NCI-H748 (cell line): Measurements from ENCODE around the gene MAST4.
"Not testable (repeated sequence)": the region's sequence is repeated elsewhere in the genome, so short reads cannot be mapped to it uniquely, and the experiment has no call there.

Experiments used
- DNase-seq: peaks from one replicate; lab custom pipeline; 2025; ENCODE audit not compliant: unreplicated experiment; lab: John Stamatoyannopoulos, UW

MAST4 gene

DNA sequence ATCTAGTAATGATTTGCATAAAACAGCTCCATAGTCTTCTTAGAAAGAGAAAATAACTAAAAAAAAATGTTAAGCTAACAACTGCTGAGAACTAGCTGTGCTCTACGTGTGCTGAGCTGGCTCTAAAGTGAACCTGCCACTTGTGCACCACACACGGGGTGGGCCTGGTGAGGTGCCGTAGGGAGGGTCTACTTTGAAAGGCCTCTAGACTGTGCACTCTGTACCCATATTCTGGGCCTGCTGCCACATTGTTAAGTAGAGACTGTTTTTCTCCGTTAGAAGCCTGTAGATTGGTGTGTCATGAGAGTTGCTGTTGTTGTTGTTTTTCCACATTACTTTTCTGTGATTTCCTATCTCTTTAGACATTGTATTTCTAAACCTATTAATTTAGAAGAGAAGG is 506.5 kb downstream of the MAST4 start:
- DNase-seq = no peak

DNA sequence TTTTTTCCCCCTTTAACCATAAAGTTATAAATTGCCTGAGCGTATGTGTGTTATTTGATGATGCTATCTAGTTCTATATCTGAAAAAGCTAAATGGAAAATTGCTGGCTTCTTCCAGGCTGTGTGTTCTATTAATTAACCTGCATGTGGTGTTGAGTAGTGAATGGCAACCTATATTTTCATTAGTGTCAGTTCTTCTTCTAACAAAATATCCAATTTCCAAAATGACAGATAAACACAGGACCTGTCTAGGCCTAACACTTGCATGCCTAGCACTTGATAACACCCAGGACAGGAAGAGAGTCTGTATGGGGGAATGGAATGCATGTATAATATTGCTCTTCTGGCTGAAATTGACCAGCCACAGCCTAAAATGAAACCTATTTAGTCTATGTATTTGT is 508.7 kb downstream of the MAST4 start:
- DNase-seq = no peak

DNA sequence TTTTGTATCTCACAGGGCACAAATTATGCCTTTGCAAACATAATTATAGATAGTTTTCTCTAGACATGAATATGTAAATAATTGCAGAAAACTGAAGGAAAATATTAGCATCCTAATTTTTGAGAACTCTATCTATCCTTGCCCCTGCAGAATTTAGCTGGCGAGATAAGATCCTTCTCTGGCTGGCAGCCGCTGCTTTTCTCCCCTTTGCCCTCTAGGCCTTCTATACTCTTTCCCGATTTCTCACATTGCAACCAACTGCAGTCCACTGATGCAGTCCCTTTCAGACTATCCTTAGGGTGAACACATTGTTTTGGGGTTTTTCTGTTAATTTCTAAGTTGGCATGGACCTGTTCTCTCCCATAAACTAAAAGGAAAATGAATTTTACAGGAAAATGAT is 509.1 kb downstream of the MAST4 start:
- DNase-seq = no peak

DNA sequence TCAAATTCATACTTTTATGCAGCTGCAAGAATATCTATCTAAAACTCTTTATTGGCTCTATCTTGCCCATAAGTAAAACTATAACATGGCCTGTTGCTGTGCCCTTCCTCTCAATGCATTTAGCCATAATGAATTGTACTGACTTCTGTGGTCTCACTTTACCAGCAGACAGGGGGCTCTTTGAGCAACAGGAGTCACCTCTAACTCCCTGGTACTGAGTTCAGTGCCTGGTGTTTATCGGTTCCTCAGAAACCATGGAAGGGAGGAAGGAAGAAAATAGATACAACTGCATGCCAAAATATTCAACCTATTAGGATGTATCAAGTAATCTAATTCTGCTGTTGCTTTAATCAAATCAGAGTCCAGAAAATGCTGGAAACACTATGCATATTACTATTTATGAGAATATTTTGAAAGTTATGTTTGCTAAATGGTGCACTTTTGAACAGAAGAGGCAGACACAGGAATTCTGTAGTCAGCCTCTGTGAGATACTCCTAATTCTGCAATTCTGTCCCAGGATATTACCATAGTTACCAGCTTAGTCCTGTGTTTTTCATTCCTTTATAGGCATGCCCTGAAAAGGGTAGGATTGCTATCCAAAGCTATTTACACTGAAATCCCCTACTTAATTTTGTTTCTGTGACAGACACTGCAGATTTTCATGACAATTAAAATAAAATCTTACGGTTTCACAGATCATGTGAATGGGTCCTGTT is 510.6 kb downstream of the MAST4 start:
- no peak for DNase-seq

DNA sequence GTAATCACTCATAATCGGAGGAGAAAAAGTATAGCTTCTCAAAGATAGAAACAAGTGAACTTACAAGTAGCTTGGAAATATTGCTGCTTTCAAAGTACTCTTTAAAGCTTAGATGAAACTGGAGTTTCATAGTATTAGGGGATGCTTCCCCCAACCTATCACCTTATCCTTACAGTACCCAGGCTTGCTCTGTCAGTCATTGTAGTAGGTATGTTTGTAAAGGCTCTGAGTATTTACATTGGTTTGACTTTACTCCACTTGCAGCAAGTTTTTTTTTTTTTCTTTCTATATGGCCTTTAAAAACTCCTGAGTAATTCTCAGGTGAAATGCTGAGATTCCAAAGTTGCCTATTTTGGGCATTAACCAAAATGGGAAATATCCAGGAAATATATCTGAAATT is 515.6 kb downstream of the MAST4 start:
- no peak for DNase-seq

DNA sequence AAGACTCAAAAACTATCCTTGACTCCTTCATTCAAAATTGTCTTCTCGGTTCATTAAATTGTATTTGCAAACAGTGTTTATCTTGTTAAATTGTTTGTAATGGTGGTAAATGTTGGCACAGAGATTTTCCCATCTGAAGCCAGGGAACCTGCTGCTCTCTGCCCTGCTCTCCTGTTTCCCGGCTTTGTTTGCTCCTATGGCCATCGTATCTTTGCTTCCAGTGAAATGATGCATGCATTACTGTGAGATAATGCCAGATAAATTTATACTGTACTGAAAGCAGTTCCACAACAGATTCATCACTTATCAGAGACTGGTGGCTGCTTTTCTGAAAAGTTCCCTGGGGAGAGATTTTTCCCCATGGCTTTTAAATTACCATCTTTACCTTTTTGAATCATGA is 519.1 kb downstream of the MAST4 start:
- DNase-seq = peak; percentile 73

DNA sequence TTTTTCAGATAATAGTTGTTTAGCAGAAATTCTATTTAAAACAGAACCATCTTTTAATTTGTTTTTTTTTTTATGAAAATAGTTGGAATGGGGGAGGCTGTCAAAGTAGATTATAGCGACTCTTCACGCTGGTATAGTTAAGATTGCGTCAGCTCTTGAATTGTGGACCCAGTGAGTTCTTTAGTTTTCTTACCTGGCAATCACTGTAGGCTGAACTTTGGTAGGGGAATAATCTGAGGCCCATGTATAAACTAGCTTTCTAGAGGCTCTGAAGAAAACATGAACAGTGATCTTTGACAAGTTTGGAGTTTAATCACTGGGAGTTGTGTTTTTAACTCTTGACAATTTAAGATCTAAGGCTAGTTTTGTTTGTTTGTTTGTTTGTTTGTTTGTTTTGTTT is 519.6 kb downstream of the MAST4 start:
- DNase-seq = no peak

DNA sequence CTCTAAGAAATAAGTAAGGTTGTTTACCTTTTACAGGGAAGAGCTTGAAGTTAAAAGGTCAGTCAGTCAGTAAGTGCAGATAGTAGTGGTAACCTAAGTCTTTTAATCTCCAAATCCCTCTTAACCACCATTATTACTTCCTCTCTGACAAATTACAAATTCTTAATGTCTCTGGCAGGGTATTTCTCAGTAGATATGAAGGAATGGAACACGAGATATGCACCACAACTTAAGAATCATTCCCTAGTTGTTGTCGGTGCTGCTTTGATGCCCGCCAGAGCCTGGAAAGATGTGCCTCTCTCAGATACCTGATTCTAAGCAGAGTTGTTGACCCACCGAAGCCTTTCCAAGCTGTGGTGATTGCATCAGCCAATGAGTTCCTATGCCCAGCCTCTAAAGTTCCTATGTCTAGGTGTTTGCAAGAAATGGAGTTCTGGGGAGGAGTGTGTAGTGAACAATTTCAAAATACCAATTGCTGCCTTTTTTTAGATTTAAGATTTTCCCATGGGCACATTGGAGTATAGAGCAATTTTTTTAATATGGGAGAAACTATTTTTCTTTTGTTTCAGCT is 521.9 kb downstream of the MAST4 start:
- no peak for DNase-seq

DNA sequence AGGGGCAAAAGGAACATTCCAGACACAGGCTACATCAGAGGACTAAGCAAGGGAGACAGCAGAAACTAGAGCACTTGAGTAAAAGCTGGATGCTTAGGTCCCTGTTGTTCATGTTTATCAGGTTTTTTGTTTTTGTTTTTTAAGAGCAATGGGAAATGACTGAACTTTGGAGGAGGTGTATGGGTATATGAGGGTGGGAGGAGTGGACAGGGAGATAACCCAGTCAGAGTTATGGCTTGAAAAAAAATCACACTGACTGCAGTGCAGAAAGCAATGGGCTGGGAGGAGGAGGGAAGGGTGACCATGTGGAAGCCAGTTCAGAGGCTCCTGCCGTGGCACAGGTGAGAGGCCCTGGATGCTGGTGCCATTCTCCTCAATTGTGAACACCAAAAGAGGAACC is 522.8 kb downstream of the MAST4 start:
- no peak for DNase-seq

DNA sequence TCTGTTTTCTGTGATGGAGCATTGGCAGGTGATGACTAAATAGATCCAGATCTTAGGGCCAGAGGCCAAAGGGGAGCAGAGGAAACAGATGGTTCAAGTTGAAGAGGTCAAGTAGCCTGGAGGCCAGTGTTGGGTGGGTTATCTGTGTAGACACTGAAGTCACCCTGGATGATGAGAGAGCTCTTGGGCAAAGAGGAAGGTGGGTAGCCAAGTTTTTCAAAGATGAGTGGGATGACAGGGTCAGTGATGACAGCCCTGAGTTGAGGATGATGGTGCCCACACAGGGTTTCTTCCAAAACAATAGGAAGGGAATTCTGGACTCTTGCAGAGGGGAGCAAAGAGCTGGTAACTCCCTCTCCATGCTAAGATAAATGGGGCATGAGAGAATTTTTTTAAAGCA is 523.8 kb downstream of the MAST4 start:
- DNase-seq = no peak

DNA sequence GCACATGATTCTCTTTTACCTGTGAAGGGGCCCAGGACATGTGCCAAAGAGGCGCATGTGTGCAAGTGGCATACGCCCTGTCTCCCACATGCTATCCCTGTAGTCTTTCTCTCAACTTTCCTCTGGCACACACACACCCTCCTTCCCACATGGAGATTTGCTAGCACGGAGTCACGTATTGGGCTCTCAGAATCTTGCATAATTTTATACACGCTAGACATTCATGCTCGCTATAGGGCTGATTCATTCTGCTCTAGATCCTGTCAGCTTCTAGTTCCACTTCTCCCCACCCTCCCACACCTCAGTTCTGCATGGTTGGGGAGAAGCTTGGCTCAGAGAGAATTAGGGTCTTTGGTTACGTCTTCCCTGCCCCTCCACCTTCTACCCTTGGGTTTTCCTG is 527.6 kb downstream of the MAST4 start:
- no peak for DNase-seq

DNA sequence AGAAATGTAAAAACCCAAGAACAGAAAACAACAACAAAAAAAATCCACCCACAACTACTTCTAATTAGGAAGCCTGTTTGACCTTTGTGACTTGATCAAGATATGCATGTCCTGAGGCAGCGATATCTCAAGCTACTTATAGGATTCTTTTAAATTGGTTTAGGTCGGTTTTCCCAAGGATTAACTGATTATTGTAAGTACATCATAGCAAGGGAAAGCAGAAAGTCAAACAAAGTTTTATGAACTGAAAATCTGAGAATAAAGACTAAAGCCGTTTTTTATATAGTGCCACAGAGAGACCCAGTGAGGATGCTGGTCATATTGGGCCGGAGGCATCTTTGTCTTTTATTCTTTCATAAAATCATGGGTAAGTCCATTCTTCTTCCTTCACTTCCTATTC is 528.4 kb downstream of the MAST4 start:
- no peak for DNase-seq

DNA sequence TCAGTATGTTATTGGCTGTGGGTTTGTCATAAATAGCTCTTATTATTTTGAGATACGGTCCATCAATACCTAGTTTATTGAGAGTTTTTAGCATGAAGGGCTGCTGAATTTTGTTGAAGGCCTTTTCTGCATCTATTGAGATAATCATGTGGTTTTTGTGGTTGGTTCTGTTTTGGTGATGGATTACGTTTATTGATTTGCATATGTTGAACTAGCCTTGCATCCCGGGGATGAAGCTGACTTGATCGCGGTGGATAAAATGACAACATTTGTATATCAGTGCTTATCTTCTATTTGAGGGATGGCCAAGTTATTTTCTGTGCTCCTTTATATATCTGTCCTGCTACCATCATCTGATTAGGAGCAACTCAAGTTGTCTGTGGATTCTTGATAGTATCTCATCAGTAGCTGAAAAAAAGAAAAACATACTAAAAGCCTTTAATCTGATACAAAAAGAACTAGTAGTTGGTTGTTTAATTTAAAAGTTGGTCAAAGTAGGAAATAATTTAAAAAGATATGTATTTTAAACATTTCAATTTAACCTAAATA is 531.2 kb downstream of the MAST4 start:
- not testable (repeated sequence) for DNase-seq

DNA sequence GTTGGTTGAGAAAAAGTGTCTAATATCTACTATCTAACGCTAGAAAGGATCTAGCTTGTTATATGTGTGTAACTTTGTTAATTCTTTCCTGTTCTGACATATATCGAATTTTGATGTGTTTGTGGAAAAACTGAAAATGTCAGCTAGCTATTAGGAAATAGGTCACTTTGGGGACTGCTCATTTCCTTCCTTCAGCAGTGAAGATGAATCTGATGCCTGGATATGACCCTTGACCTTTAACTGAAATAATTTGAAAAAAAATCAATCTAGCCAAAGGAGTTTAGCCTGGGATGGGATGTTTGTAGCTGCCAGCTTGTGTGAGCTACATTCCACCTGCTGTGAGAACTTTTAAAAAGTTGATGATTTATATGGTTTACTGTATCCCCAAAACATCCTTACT is 533.6 kb downstream of the MAST4 start:
- DNase-seq = no peak

DNA sequence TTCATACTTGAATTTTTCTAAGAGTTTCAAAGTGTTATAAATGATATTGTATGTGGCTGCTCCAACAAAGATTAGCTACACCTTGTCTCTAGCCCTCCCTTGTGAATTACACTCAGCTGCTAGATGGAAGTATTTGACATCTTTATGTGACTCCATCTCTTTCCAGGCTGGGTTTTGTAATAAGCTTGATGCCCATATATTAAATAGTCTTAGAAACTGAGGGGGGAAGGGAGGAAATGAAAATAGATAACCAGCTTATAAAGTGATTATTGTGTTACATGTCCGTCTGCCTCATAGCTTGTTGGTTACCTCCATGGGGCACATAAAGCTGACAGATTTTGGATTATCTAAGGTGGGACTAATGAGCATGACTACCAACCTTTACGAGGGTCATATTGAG is 537.0 kb downstream of the MAST4 start:
- DNase-seq = no peak

DNA sequence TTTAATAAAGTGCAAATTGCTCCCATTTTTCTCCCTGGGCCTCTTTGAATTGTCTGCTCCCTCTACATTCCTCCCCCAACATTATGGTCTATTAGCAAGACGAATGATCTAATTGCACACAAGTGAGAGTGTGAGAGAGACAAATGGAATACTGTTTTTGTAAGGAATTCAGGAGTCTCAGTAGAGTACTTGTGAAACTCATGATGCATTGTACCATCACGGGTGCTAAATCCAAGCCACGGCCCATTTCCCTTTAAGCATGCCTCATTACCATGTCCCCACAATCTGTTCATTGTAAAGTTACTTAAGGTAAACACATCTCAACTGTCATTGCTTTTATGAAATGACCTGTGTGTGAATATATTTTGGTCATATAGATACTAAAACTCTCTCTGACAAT is 537.6 kb downstream of the MAST4 start:
- DNase-seq = no peak

DNA sequence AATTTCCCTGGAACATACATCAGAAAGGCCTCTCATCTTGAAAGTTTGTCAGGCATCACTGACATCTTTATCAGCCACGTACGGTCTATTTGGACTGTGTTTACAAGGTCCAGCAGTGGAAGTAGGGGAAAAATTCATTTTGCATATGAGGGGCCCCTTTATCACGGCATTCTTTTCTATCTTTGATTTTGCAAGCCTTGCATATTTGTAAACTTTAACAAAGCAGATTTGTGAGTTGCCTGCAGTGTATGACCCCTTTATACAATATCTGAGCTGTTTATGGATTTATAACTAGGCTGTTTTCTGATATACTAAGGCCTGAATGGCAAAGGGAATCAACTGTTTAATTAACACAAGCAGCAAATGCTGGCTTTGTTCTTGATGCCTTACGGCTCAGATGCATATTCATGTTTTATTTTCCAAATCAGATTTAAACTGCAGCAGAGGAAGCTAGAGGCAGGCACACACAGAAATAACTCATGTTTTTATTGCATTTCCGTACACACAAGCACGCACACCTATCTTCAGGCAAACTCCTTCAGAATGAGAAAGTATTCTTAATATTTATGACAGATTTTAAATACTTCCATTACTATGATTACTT is 539.3 kb downstream of the MAST4 start:
- DNase-seq = no peak

DNA sequence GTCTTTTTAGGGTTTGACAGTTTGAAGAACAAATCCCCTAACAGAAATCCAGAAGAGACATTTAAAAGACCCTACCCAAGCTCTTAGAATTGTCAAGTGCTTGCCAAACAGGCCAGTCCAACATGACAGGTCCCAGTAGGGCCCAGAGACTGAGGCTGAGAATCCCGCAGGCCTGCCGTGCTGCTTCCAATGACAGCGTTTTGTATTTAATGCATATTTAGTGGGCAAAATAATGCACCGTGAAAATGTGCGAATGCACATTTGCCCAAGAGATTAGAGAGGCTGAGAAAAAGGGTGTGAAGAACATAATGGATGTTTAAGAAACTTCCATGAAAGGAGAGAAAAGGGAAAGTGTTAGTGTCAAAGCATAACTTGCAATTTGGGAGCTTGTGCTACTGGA is 542.8 kb downstream of the MAST4 start:
- no peak for DNase-seq

DNA sequence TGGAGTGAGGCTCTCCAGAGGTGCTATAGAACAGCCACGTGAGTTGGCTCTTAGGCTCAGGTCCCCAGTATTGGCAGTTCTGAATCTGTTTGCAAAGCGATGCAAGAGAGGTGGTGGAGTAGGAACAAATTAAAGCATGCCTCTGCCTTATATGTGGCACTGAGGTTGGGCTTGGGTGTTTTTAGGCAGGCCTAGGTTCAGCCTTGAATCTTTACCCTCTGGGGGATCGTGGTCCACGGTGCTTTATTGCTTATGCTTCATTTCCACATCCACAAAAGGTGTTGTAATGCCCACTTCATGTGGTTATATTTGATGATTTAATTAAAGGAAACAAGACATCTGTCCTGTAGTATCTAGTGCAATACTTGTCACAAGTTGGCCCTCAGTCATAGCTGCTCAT is 544.2 kb downstream of the MAST4 start:
- no peak for DNase-seq

DNA sequence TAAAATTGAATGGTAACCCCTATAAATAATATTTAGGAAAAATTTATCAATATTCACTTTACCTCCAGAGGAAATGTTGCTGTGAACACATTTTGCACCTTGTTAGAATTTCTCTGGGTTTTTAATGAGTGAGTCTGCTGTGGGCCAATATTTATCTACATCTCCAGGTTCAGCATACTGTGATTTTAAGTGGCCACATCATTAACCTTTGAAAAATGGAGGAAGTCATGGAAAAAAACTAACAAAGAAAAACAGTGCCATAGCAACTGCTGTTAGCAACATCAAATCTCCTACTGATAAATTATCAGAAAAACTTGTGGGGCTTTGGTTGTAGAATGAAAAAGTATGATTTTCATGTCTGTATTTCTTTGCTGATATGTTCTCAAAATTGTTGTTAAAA is 545.5 kb downstream of the MAST4 start:
- DNase-seq = peak; percentile 84

DNA sequence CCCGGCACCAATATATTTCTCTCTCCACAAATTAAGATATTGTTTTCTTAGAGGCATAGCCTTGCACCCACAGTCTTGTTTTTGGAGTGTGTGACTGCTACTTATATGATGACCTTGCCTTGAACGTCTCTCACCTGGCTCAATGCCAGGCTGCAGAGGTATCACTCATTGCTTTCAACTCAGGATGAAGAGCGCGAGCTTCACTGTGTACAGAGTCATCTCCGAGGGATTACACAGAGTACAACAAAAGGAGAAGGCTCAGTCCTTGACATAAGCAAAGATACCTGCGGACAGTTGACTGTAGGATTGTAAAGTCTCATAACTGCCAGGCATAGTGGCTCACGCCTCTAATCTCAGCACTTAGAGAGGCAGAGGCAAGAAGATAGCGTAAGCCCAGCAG is 546.6 kb downstream of the MAST4 start:
- peak; percentile 84 for DNase-seq

DNA sequence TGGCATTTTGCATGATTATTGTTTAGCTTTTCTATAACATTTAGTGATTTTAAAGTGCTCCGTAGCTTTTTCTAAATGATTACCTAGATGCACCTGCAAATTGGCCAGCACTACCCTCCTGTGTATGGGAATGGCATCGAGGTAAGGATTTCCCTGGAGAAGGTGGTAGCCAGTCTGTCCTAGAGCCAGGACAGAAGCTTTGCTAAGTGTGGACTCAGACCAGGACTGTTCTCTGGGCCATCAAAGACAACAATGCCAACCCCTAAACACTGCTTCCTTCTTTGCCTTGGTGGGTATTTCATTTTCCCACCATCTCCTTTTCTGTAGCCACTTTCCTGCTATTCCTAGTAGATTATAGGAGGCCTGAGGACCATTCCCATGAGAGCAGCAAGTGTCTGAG is 547.4 kb downstream of the MAST4 start:
- no peak for DNase-seq
